ENCODE measurements around the gene CDC34.
A peak's percentile ranks its signal among the peaks of the same experiment; 100 is the strongest.

The CDC34 gene

DNA sequence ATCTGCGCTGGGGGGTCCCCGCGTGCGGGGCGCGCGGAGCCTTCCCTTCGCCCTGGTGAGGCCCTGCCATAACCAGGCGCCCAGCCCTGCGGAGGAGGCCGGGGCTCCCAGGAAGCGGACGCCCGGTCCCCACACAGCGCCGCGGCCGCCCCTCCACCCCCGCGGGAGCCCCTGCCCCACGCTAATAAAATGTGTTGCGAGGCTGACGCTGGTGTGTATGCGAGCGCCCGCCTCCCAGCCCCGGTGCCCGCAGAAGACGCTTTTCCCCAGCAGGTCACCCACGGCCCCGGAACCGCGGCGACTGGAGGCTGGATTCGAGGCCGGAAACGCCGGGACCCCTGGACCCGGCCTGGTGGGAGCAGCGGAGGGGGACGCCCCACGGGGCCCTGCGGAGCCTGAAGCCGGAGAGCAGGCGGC is 12.1 kb upstream of the CDC34 start:
- no peak for FAIRE-seq
- DNase-seq (ENCODE audit: low spot score): no peak

GRCh38 chr19:522726-523125 is 8.8 kb upstream of the CDC34 start:
- no peak for FAIRE-seq

DNA sequence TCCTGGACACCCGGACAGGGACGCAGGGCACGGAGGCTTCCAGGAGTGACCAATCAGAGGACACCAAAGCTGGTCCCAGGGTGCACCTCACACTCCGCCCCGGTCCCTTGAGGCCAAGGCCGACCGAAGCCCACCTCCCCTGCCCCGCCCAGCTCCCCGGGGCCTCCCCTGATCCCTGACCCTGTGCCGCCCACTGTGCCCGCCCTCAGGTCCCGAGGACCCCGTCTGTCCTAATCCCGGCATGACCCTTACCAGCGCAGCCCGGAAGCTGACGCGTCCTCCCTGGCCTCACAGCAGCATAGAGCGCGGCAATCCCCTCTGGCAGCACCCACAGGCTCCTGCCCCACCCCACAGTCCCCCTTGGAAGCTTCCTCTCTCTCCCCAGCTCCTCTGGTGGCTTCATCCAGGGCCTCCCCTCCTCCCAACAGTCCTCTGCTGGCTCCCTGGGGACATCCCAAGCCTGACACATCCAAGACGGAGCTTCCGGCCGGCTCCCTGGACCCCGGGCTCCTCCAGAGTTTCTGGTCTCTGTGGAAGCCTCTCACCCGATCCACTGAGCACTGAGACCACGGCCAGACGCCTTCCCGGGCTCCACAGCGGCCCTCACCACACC is 7.4 kb upstream of the CDC34 start:
- no peak for FAIRE-seq
- no peak for DNase-seq (ENCODE audit: low spot score)

More at GRCh38 chr19:522726-523125, 8.8 kb upstream of the CDC34 start:
- no peak for DNase-seq (ENCODE audit: low spot score)

GRCh38 chr19:525029-525428 is 6.5 kb upstream of the CDC34 start:
- FAIRE-seq (no peak), DNase-seq (ENCODE audit: low spot score) (no peak)

DNA sequence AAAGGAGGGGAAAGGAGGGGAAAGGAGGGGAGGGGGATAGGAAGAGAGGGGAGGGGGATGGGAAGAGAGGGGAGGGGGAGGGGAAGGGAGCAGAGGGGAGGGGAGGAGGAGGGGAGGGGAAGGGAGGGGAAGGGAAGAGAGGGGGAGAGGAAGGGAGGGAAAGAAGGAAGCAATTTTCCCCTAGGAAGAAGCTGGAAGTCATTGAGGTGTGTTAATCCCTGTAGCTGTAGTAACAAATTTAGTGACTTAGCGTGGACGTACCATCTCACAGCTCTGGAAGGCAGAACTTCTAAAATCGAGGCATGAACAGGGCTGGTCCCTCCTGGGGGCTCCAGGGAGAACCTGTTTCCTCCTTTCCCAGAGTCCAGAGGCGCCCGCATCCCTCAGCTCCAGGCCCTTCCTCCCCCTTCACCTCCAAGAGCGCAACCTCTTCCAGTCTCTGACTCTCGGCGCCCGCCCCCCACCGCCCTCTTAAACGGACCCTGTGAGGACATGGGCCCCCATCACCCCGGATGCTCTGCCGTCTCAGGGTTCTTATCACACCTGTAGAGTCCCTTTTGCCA is 5.6 kb upstream of the CDC34 start:
- DNase-seq (ENCODE audit: low spot score): no peak
- no peak for FAIRE-seq

- DNase-seq (ENCODE audit: low spot score) (no peak), FAIRE-seq (no peak)
These were observed 1.2 kb upstream of the CDC34 start for GRCh38 chr19:530134-531008.

DNA sequence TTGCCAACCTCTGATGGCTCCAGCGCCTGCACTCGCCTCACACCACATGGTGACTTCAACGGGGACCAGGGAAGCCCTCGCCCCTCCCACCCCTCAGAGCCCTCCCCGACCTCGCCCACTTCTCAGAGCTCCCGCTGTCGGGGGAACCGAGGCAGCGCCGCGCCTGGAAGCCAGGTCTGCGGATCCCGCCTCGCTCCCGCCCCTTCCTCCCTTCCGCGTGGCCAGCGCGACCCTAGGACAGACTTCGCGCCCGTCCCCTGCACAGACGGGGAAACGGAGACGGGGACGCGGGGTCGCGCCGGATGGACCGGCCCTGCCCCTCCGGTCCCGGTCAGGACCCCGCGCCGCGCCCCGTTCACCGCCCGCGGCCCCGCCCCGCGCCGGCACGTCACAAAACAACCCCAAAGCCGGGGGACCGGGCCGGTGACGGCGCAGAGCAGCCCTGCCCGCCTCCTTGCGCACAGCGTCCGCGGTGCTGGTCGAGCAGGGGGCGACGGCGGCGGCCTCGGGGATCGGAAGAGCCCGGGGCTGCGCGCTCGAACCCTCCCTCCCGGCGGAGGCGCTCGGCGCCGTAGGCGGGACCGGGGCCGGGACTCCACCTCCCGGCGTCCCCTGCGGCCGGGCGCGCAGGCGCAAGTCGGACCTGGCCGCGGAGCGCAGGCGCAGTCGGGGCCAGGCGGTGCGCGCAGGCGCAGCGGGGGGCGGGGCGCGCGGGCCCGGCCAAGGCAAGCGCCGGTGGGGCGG is 379 bp upstream of the CDC34 start:
- FAIRE-seq (no peak), DNase-seq (ENCODE audit: low spot score) (peak; percentile 58)

DNA sequence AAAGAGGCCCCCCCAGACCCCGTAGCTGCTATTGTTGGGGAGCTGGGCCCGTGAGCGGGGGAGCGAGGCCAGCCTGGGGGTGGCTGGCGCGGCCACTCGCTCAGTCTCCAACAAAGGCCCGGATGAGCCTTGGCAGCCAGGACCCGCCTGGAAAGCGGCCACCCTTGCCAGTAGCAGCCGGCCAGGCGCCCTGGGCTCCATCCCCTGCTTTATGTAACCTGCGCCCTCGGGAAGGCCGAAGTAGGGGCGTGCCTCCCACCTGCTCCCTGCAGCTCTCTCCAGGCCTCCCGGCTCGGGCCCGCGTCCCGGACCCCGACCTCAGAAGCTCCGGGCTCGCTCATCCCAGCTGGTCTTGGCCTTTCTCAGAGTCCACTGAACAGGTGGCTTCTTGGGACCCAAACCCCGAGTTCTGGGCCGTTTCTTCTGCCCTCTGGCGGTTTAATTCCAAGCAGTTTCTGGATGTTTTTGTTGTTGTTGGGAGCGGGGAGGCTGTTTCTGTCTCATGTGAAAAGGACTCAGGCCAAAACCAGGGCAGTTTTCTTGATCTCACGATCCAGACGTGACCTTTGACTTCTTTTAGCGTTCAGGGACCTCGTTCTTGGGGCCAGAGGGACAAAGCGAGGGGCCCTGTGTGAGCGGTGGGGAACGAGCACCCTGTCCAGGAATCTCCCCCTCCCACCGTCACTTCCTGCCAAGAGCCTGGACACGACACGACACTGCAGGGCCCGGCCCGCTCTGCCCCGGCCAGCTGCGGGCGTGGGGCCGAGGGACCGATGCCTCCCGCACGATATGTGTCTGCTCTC is 1.2 kb downstream of the CDC34 start:
- DNase-seq (ENCODE audit: low spot score) (peak; percentile 28), FAIRE-seq (no peak)

- FAIRE-seq: no peak
- DNase-seq (ENCODE audit: low spot score): no peak
These were observed 2.0 kb downstream of the CDC34 start for GRCh38 chr19:533364-534058.

DNA sequence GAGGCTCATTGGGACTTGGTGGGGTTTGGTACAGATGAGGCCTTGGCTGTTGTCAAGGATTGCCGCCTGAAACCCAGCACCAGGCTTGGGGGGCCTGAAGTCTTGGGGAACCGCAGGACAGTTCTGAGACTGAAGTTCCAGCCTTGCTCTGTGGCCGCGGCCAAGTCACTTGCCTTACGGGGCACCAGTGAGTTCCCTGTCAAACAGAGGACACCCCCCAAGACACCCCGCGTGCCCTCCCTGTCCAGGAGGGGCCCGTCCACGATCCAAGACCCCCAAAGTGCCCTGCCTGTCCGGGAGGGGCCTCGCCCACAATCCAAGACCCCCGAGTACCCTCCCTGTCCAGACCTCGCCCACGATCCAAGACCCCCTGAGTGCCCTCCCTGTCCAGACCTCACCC is 2.5 kb downstream of the CDC34 start:
- FAIRE-seq (no peak), DNase-seq (ENCODE audit: low spot score) (no peak)

DNA sequence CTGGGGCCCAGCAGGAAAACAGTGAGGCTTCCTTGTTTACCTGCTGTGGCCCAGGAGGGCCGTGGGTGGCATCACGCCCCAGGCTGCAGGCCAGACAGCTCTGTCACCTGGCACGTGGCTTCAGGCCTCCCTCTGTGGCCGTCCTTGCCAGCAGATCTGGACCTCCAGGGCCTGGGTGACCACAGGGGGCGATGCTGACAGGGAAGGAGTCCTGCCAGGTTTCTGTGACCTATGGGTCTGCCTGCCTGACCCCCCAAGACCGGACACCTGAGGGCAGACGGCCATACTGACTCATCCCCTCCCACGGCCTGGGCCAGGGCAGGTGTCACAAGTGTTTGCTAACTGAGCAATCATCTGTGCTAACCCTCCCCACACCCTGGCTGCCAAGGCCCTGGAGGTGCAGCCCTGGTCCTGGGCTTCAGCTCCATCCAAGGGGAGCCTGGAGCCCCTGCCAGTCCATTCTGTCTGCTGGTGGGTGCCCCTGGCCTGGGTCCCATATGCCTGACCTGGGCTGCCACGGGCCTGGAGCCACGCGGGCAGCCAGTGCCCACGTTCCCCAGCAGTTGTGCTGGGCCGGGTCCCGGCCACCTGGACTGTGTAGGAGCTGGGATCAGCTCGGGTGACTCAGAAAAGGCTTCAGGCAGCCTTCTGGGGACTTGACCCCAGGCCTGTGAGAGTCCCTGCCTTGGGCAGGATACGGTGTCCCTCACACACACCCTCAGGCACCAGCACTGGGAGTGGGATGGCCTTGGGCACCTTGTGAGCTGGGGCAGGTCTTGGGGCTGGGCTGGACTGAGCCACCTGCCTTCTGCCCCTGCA is 3.7 kb downstream of the CDC34 start:
- FAIRE-seq: no peak

GRCh38 chr19:536031-536880 is 4.7 kb downstream of the CDC34 start:
- no peak for FAIRE-seq

More for the DNA sequence above, 3.7 kb downstream of the CDC34 start:
- DNase-seq (ENCODE audit: low spot score): peak; percentile 67

DNA sequence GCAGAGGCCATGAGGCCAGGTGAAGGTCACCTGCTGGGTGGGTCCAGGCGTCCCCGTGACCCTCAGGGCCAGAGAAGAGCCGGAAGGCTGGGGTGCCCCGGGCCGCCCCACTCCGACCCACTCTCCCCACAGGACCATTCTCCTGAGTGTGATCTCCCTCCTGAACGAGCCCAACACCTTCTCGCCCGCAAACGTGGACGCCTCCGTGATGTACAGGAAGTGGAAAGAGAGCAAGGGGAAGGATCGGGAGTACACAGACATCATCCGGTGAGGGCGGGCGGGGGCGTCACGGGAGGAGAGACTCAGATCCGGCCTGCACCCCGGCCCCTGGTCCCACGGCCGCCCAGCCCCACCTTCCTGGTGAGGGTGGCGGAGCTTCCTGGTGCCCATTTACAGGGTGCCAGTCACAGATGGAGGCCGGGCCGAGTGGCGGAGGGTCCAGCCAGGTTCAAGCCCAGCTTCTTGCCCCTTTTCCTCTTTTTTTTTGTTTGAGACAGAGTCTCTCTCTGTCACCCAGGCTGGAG is 5.4 kb downstream of the CDC34 start:
- FAIRE-seq: no peak
- no peak for DNase-seq (ENCODE audit: low spot score)

More at GRCh38 chr19:536031-536880, 4.7 kb downstream of the CDC34 start:
- DNase-seq (ENCODE audit: low spot score): no peak

DNA sequence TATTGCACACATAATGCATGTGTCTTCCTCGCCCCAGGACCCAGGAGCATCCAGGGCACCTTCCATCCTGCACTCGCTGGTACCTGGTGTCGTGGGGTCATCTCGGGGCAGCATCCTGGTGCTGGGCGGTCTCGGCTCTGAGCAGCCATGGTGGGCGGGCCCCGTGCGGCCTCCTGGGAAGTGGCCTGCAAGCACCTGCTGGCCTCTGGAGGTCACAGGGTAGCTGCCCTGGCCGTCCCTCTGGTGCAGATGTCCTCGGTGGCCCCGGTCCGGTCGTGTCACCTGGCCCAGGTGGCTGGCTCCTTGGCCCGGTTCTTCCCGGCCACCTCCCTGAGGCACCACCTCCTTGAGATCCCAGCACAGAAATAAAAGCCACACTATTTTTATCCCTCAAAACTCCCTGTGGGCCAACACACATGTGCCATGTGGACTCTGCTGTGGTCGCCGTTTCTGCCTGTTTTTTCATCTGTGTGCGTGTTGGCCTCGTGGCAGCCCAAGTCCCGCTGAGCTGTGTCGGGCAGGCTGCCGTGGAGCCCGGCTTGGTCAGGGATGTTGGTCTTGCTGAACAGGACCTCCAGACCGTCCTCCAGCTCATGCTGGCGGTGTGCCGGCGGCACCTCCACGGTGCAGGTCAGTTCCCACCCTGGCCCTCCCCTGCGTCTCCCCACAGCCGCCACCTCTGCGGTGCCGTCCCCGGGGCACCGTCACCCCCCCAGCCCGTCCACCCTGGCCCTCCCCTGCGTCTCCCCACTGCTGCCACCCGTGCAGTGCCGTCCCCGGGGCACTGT is 7.3 kb downstream of the CDC34 start:
- FAIRE-seq (no peak), DNase-seq (ENCODE audit: low spot score) (no peak)

DNA sequence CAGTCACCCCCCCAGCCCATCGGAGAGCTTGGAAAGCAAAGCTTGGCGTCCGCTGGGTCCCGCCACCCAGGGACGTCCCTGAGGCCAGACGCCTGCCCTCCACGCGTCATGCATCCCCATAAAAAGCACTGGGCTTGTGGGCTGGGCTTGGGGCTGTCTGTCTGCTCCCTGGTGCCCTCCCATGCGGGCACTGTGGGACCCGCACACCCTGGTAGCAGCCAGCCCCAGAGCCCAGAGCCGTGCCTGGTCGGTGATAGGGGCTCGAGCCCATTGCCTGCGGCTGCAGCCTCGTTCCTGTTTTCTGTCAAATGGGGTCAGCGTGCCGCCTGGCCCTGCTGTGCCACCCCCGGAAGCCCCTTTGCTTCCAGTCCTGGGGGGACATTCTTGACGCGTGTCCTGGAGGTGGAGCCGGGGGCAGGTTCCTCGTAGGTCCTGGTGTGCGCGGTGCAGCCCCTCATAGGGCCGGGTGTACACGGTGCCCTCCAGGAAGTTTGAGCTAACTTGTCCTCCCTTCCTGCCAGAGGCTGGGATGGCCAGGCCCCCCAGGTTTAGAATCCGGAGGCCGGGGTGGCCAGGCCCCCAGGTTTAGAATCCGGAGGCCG is 8.0 kb downstream of the CDC34 start:
- DNase-seq (ENCODE audit: low spot score) (no peak), FAIRE-seq (no peak)

- FAIRE-seq (no peak), DNase-seq (ENCODE audit: low spot score) (no peak)
These were observed 9.5 kb downstream of the CDC34 start for GRCh38 chr19:540867-541637.
